ENCODE data around the gene ANKRD28. TPM values are rescaled to one million over a fixed set of nuclear protein-coding genes. Genes with fewer than 3 reads are reported as not detected.

The ANKRD28 gene
- total and polyA plus RNA-seq, 2 of the 13 experiments (the other 11 are each of a cell fraction or from before 2014, with no cell fraction given), result 21.0 to 28.9 TPM

DNA sequence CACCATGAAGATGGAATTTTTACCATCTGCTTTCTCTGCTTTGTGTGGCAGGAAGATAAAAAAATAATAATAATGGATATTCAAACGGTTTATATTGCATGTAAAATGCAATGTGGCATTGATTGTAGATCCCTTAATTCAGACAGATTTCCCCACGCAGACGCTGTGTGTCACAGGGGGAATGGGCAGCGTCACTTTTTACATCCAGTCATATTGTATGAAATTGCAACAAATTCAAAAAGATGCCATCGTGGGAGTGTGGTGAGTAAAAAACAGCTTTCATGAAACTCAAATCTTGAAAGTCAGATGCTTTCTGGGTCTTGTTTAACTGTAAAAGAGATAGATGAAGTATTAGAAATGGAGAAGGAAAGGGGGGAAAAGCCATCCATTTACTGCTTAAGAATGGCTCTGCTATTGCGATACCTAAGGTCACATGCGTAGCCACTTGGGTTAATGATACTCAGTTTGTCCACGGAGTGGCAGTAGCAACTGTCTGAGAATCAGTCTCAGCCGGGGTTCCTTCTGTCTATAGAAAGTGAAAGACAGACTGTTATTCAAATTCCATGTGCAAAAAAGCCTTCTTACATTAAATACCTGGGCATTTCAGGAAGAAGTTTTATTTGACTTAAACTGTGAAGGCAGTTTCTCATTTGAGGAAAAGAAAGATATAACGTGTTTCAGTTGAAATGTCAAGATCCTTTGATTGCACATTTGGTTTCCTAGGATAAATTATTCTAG lies 167.8 kb downstream of the ANKRD28 start (continued):
- TF ChIP-seq, protein P1, sequence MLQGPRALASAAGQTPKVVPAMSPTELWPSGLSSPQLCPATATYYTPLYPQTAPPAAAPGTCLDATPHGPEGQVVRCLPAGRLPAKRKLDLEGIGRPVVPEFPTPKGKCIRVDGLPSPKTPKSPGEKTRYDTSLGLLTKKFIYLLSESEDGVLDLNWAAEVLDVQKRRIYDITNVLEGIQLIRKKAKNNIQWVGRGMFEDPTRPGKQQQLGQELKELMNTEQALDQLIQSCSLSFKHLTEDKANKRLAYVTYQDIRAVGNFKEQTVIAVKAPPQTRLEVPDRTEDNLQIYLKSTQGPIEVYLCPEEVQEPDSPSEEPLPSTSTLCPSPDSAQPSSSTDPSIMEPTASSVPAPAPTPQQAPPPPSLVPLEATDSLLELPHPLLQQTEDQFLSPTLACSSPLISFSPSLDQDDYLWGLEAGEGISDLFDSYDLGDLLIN (CRISPR knock-in tag; IDR thresholded peaks at IDR 0.05; ENCODE audit: borderline replicate concordance), result no peak
- no peak for TF ChIP-seq PTBP1 (IDR thresholded peaks at IDR 0.05; ENCODE audit: low read depth, low read length, poor library complexity, severe bottlenecking)
- TF ChIP-seq ZNF713 (CRISPR knock-in tag; IDR thresholded peaks at IDR 0.05), result no peak
- no peak for TF ChIP-seq MAFF (IDR thresholded peaks at IDR 0.05; ENCODE audit: low read depth, low read length)
- TF ChIP-seq, protein P2, sequence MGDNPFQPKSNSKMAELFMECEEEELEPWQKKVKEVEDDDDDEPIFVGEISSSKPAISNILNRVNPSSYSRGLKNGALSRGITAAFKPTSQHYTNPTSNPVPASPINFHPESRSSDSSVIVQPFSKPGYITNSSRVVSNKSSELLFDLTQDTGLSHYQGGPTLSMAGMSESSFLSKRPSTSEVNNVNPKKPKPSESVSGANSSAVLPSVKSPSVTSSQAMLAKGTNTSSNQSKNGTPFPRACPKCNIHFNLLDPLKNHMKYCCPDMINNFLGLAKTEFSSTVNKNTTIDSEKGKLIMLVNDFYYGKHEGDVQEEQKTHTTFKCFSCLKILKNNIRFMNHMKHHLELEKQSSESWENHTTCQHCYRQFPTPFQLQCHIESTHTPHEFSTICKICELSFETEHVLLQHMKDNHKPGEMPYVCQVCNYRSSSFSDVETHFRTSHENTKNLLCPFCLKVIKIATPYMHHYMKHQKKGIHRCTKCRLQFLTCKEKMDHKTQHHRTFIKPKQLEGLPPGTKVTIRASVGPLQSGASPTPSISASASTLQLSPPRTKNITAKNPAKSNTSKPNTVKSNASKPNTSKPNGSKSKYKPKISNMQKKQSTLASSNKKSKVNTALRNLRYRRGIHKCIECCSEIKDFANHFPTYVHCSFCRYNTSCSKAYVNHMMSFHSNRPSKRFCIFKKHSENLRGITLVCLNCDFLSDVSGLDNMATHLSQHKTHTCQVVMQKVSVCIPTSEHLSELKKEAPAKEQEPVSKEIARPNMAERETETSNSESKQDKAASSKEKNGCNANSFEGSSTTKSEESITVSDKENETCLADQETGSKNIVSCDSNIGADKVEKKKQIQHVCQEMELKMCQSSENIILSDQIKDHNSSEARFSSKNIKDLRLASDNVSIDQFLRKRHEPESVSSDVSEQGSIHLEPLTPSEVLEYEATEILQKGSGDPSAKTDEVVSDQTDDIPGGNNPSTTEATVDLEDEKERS (CRISPR knock-in tag; IDR thresholded peaks at IDR 0.05), result no peak
- no peak for TF ChIP-seq RELA (CRISPR knock-in tag; IDR thresholded peaks at IDR 0.05)
- TF ChIP-seq ZNF331 (CRISPR knock-in tag; IDR thresholded peaks at IDR 0.05), result 0 out of 2 replicates have a peak, but pooled peaks have one; percentile 33
- no peak for TF ChIP-seq ZIK1 (CRISPR knock-in tag; IDR thresholded peaks at IDR 0.05; ENCODE audit: borderline replicate concordance, low read depth)
- no peak for TF ChIP-seq MIER3 (CRISPR knock-in tag; IDR thresholded peaks at IDR 0.05; ENCODE audit: borderline replicate concordance)
- no peak for TF ChIP-seq CBFB (CRISPR knock-in tag; IDR thresholded peaks at IDR 0.05)
- TF ChIP-seq, protein P3, sequence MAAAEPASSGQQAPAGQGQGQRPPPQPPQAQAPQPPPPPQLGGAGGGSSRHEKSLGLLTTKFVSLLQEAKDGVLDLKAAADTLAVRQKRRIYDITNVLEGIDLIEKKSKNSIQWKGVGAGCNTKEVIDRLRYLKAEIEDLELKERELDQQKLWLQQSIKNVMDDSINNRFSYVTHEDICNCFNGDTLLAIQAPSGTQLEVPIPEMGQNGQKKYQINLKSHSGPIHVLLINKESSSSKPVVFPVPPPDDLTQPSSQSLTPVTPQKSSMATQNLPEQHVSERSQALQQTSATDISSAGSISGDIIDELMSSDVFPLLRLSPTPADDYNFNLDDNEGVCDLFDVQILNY (CRISPR knock-in tag; conservative IDR thresholded peaks at IDR 0.05), result no peak
- no peak for TF ChIP-seq REPIN1 (CRISPR knock-in tag; IDR thresholded peaks at IDR 0.05; ENCODE audit: borderline replicate concordance, low read depth)
- TF ChIP-seq ZNF577 (CRISPR knock-in tag; IDR thresholded peaks at IDR 0.05; ENCODE audit: borderline replicate concordance, low read depth), result no peak
- TF ChIP-seq POLR2AphosphoS2 (IDR thresholded peaks at IDR 0.05; ENCODE audit: low read depth, low read length), result no peak
- TF ChIP-seq ARNTL (CRISPR knock-in tag; IDR thresholded peaks at IDR 0.05), result 0 out of 2 replicates have a peak, but pooled peaks have one; percentile 47
- no peak for TF ChIP-seq KAT8 (CRISPR knock-in tag; IDR thresholded peaks at IDR 0.05)
- no peak for TF ChIP-seq SP140L (CRISPR knock-in tag; IDR thresholded peaks at IDR 0.05; ENCODE audit: borderline replicate concordance)
- no peak for TF ChIP-seq ZNF496 (CRISPR knock-in tag; IDR thresholded peaks at IDR 0.05; ENCODE audit: insufficient replicate concordance)
- TF ChIP-seq, protein P4, sequence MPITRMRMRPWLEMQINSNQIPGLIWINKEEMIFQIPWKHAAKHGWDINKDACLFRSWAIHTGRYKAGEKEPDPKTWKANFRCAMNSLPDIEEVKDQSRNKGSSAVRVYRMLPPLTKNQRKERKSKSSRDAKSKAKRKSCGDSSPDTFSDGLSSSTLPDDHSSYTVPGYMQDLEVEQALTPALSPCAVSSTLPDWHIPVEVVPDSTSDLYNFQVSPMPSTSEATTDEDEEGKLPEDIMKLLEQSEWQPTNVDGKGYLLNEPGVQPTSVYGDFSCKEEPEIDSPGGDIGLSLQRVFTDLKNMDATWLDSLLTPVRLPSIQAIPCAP (CRISPR knock-in tag; IDR thresholded peaks at IDR 0.05; ENCODE audit: low read depth), result no peak
- TF ChIP-seq, protein P5, sequence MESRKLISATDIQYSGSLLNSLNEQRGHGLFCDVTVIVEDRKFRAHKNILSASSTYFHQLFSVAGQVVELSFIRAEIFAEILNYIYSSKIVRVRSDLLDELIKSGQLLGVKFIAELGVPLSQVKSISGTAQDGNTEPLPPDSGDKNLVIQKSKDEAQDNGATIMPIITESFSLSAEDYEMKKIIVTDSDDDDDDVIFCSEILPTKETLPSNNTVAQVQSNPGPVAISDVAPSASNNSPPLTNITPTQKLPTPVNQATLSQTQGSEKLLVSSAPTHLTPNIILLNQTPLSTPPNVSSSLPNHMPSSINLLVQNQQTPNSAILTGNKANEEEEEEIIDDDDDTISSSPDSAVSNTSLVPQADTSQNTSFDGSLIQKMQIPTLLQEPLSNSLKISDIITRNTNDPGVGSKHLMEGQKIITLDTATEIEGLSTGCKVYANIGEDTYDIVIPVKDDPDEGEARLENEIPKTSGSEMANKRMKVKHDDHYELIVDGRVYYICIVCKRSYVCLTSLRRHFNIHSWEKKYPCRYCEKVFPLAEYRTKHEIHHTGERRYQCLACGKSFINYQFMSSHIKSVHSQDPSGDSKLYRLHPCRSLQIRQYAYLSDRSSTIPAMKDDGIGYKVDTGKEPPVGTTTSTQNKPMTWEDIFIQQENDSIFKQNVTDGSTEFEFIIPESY (CRISPR knock-in tag; IDR thresholded peaks at IDR 0.05), result peak; percentile 83
- no peak for TF ChIP-seq REXO4 (CRISPR knock-in tag; IDR thresholded peaks at IDR 0.05; ENCODE audit: borderline replicate concordance)
- TF ChIP-seq ZNF552 (CRISPR knock-in tag; IDR thresholded peaks at IDR 0.05; ENCODE audit: borderline replicate concordance), result no peak

Data from HepG2 (cell line).